K562 (cell line): ENCODE data around the gene PCNX2.

ENCODE experiments used
- EGR1 ChIP-seq: fragments of 450-650 bp; conservative IDR thresholded peaks from 2 replicates; pipeline ENCODE4 v1.6.1; 2017; ENCODE audit warnings: mild to moderate bottlenecking
- EHMT2 ChIP-seq: fragments of 450-650 bp; IDR thresholded peaks from 2 replicates; pipeline ENCODE4 v1.6.1; 2018; ENCODE audit warnings: antibody characterized with exemption
- EP300 ChIP-seq: IDR thresholded peaks from 2 replicates; pipeline ENCODE4 v1.6.1; 2012; ENCODE audit warnings: low read length, improper control_type of control experiment
- FIP1L1 ChIP-seq: fragments of 200-400 bp; formaldehyde crosslinking; IDR thresholded peaks from 2 replicates; pipeline ENCODE4 v1.6.1; 2018; ENCODE audit warnings: mild to moderate bottlenecking, low read depth, low read length; ENCODE audit not compliant: poor library complexity, severe bottlenecking
- HNRNPL ChIP-seq: fragments of 200-400 bp; formaldehyde crosslinking; IDR thresholded peaks from 2 replicates; pipeline ENCODE4 v1.6.1; 2017; ENCODE audit warnings: low read depth, mild to moderate bottlenecking, low read length
- MAFG ChIP-seq: fragments of 450-650 bp; conservative IDR thresholded peaks from 2 replicates; pipeline ENCODE4 v1.6.1; 2016; ENCODE audit warnings: missing genetic modification characterization, missing compliant biosample characterization
- NR3C1 ChIP-seq: sonication (generic); formaldehyde crosslinking; IDR thresholded peaks from 2 replicates; pipeline ENCODE4 v1.8.1; 2022; ENCODE audit warnings: missing genetic modification reagents
- RAD51 ChIP-seq: fragments of 450-650 bp; IDR thresholded peaks from 2 replicates; pipeline ENCODE4 v1.7.1; 2016; ENCODE audit warnings: low read depth, mild to moderate bottlenecking, borderline replicate concordance

DNA sequence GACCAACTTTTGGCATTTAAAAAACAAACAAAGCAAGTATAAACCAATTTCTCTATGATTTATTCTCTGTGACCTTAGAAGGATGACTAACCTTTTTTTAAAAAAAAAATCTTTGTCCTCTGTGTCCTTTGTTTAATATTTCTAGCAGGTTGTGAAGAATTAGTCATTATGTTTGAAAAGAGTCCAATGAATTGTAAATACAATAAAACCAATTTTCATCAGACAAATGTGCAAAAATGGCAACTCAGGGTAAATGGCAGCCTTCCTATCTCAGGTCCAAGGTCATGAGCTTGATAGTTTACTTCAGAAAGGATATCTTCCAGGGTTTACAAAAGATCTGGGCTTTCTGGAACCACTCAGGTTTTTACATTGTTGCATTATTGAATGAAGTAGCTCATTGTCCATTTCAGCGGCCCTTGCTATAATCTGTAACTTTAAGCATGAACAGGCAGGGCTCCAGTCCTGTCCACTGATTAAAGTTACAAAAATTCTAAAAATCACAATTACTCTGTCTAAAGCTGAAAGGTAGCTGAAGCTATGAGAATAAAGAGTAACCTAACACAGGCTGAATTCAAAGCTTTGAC lies 20.3 kb upstream of the PCNX2 start:
- TF ChIP-seq RAD51: no peak
- TF ChIP-seq EP300: no peak
- TF ChIP-seq HNRNPL: no peak
- no peak for TF ChIP-seq FIP1L1
- TF ChIP-seq EHMT2: no peak
- TF ChIP-seq NR3C1 (CRISPR knock-in tag): no peak
- no peak for TF ChIP-seq MAFG (tag)
- no peak for TF ChIP-seq EGR1
